ENCODE results near the gene AUH.

- no peak for TF ChIP-seq POLR2A (IDR thresholded peaks at IDR 0.05)
- TF ChIP-seq CTCF (IDR thresholded peaks at IDR 0.05), result no peak
Measured at GRCh38 chr9:91178281-91179236, 183.2 kb downstream of the AUH start.

All from Peyer's patch (tissue), 4 donors.